ENCODE measurements around the gene WDR70. TPM values are rescaled to one million over a fixed set of nuclear protein-coding genes. Genes with fewer than 3 reads are reported as not detected.
A peak's percentile ranks its signal among the peaks of the same experiment; 100 is the strongest.
"Not testable (repeated sequence)": the region's sequence is repeated elsewhere in the genome, so short reads cannot be mapped to it uniquely, and the experiment has no call there.

Gene WDR70
- polyA plus RNA-seq, 1 donor: 31.4 TPM

DNA sequence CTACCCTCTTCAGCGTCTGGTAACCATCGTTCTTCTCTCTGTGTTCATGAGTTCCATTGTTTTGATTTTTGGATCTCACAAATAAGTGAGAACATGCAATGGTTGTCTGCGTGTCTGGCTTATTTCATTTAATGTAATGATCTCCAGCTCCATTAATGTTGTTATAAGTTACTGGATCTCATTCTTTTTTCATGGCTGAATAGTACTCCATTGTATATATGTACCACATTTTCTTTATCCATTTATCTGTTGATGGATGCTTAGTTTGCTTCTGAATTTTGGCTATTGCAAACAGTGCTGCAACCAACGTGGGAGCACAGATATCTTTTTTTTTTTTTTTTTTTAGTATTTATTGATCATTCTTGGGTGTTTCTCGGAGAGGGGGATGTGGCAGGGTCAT, 139.2 kb downstream of the WDR70 start:
- not testable (repeated sequence) for DNase-seq

DNA sequence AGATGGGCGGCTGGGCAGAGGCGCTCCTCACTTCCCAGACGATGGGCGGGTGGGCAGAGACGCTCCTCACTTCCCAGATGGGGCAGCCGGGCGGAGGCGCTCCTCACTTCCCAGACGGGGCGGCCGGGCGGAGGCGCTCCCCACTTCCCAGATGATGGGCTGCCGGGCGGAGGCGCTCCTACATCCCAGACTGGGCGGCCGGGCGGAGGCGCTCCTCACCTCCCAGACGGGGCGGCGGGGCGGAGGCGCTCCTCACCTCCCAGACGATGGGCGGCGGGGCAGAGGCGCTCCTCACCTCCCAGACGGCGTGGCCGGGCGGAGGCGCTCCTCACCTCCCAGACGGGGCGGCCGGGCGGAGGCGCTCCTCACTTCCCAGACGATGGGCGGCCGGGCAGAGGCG, 140.2 kb downstream of the WDR70 start:
- no peak for DNase-seq

DNA sequence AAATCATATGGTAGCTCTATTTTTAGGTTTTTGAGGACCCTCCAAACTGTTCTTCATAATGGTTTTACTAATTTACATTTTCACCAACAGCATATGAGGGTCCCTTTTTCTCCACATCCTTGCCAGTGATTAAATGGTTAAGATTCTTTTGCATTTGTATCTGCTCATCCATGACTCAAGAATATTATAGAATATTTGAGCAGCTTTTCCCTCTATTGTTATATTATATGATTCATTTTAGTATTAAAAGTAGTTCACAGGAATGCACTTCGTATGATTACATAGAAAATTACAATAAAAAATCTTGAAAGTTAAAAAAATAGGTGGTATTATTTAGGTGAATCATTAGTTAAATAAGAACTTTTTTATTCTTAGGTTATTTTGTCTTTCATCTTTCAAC, 140.7 kb downstream of the WDR70 start:
- no peak for DNase-seq

DNA sequence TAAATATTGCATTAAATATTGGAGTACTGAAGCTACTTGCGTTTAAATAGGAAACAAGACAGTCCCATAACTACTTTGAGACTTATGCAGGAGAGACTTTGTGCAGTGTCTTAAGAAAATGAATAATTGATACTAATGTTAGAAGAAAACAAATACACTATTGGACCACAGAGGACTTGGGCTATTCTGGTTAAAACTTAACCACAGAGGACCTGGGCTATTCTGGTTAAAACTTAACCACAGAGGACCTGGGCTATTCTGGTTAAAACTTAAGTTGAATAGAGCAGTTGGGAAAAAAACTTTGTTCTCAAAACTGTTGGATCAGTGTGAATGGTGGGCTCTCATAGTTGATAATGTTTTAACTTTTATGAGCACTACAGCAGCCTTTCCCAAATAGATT, 141.7 kb downstream of the WDR70 start:
- no peak for DNase-seq

DNA sequence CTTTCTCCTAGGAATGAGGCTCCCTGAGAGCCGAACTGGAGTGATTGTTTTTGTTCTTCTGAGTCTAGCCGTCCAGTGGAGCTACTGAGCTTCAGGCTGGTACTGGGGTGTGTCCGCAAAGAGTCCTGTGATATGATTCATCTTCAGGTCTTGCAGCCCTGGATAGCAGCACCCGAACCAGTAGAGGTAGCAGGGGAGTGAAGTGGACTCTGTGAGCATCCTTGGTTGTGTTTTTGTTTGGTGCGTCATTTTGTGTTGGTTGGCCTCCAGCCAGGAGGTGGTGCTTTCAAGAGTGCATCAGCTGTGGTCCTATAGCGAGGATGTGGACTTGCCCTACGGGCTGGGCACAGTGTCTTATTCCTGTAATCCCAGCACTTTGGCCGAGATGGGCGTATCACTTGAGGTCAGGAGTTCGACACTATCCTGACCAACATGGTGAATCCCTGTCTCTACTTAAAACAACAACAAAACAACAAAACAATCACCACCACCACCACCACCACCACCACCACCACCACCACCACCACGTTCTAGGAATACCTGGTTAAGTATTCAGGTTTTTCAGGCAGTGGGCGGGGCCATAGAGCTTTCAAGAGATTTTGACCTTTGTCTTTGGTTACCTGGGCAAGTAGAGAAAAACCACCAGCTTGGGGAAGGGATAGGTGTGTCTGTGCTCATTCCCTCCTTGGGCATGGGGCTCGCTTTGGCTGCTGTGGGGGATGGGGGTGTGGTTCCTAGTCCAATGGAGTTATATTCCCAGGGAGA, 154.0 kb downstream of the WDR70 start:
- no peak for DNase-seq

DNA sequence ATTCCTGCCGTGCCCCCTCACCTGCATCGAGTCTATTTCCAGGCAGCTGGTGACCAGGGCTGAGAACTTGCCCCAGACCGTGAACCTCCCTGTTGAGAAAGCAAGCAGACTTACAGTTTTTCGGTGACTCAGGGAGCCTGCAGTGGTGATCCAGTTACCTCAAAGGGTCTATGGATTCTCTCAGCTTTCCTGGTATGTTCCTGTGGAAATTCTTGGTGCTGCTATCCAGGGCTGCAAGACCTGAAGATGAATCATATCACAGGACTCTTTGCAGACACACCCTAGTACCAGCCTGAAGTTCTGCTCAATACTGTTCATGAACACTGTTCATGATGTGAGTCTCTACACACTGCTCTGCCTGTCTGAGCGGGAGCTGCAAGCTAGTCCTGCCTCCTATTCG, 154.7 kb downstream of the WDR70 start:
- DNase-seq: no peak

DNA sequence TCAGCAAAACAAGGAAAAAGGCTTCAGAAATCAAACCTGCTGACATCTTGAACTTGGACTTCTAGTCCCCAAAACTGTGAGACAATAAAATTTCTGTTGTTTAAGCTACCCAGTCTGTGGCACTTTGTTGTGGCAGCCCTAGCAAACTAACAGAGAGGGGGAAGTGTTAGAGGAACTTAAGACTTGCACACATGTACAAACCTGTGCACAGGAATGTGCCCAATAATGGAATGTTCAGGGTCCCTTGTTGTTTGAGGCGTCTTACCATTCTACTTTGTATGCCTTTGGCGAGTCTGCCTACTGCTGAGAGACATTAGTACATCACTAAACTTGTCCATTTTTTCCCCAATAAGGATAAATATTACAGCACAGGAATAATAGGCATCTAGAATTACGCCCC, 160.3 kb downstream of the WDR70 start:
- DNase-seq: no peak

DNA sequence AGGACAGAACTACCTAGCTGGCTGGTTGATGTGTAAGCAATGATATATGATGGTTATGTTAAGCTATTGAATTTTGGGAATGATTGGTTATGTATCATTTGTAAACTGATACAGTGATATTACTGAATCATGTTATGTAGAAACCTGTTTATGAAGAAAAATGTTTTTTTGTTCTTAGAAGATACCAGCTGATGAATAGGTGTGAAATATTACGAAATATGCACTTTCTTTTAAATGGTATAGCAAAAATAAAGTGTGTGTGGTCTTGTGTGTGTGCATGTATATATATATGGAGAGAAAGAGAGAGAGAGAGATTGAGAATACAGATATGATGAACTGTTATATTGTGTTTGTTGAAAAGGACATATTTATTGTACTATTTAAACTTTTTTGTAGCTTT, 164.1 kb downstream of the WDR70 start:
- DNase-seq: no peak

DNA sequence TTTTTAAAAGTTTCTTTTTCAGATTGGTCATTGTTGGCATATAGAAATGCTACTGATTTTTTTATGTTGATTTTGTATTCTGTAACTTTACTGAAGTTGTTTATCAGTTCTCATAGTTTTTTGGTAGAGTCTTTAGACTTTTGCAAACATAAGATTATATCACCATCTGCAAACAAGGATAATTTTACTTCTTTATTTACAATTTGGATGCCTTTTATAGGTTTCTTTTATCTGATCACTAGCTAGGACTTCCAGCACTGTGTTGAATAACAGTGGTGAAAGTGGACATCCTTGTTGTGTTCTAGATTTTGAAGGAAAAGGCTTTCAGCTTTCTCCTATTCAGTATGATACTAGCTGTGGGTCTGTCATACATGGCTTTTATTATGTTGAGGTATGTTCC, 170.3 kb downstream of the WDR70 start:
- no peak for DNase-seq

DNA sequence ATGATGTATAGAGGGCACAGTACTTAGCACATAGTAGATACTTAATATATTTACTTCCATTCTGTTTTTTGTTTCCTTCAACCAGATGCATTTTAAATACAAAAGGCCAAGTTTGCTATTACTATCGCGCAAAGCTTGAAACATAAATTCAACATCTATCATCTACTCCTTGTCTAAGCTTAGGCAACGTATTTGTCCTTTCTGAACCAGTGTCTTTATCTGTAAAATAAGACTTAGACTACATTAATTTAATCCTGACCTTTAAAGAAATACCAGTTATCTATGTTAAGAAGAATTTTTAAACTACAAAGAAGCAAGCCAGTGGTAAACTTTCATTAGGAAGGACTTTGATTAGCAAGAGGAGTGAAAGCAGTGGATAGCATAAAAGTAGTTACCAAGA, 173.0 kb downstream of the WDR70 start:
- DNase-seq: no peak

DNA sequence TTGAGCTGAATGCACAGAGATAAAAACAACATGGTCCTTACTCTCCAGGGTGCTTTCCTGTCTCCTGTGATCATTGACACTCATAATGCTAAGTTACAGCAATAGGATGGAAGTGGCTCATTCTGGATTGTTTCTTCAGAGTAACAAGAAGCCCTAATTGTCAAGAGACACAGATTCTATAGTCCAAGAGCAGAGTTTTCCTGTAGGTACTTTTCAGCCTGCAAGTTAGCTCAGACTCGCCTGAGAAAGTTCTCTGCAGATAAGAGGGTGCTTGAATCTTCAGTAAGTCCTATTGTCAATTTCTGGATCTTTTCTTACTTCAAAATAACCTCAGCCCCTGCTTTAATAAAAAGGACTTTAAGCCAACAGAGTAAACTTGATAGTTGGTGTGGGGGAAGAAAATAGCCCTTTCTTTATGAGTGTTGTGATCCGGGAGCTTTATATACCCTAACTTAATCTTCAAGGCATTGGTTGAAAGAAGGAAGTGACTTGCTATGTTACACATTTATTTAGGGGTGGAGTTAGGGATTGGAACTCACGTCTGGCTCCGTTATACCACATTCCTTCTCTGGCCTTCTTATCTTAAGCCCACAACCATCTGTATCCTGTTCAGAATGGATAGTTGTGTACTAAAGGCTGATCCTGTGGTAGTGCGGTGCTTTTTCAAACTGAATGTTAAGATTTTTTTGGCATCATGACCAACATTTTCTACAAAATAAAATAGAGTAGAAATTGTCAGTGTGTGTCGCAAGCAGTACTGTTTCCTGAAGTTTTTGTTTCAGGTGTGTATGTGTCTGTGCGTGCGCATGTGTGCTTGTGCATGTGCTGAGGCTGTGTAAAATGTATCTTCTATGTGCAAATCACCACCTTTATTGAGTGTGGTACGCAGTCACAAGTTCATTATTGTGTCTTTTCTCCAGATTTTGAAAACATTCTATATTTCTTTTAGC, 173.9 kb downstream of the WDR70 start:
- DNase-seq: no peak

DNA sequence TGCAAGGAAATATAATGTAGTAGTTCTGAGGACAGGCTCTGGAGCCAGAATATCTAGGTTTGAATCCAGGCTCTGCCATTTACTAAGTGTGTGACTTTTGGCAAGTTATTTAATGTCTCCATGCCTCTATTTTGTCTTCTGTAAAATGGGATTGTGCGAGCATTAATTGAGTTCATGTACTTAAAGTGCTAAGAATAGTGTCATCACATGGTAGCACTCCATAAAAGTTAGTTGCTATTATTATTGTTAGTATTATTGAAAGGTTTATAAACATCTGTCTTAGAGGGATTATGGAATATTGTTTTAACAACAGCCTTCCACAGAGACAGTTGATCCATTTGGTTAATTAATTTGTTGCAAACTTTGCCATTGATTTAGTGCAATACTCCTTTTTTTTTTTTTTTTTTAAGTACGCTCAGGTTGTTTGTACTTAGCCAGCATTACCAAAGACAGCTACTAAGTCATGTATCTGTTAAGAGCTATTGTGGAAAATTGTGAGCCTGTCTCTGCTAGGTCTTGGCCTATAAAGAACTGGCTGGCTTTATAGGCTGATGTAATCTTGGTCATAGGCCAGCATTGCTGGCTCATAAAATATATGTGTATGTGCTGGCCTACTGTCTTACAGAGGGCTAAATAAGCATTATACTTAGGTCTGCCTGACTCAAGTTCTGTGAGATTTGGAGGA, 174.7 kb downstream of the WDR70 start:
- peak; percentile 46 for DNase-seq

DNA sequence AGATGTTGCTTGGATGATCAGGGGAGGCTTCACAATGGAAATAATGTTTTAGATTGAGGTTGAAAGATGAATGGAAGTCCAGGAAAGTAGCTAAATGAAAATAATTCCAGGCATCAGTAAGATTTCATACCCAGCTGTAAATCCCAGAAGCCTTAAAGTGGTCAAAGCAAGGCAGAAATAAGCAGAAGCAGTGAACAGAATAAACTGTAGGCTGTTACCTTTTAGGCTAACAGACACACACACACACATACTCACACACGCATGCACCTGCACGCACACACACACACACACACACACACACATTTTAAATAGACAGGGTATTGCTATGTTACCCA, 175.3 kb downstream of the WDR70 start:
- no peak for DNase-seq

DNA sequence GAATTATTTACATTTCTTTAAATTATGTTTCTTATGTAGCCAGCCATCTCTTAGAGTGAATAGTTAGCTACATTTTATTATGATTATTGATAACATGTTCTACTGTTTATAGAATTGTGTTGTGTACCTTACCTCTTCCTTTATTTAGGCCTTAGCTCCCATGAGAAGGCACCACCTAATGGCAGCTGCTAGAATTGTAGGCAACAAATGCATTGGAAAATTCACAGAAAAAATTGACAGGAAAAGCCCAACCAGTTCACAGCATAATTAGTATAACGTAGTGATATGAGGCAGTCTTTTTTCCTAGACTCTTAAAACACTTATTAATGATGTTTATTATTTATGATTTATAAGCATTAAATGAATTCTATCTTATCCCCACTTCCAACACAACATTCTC, 175.8 kb downstream of the WDR70 start:
- no peak for DNase-seq

DNA sequence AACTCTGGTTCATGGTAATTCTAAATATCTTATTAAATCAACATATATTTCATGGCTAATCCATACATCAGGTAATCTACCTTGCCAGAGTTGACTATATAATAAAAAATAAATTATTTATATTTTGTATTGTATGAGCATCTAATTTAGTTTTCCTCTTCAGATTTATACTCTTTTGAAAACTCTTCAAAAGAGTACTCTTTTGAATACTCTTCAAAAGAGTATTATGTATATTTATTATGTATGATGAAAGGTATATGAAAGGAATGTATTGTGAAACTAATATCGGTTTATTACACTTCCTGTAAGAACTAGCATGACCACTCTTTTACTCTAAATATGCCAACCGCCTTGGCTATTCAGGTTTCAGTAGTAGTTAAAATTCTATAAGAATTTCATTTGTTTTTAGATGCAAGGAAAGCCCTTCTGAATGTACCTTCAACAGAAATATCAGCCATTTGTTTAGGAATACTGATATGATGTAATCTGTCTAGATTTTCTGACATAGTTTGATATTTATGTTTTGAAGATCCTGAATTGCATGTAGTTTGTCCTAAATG, 178.7 kb downstream of the WDR70 start:
- DNase-seq: no peak

DNA sequence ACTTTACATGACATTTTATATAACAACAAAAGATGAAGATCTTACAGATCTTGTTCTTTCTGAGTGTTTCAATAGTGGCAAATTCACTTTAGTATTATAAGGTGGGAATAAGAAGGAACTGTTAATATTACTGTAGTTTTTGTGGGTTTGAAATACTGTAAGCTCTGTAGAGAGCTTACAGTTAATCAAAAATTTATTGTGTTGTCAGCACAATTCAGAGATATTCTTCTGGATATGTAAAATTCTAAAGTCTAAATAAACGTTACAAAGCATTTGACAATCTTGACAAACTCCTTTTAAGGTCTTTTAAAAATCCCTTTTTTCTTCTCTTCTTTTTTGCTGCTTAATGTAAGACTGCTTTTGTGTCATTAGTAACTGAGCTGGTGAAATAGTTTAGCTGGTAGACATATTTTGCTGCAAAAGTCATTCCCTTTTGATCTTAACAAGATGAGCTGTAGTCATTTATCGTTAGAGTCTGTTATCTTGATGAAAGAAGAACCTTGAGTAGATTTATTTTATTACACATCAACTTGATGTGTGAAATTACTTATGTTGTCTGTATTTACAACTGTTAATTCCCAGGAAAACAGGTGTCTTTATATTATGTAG, 186.0 kb downstream of the WDR70 start:
- no peak for DNase-seq

DNA sequence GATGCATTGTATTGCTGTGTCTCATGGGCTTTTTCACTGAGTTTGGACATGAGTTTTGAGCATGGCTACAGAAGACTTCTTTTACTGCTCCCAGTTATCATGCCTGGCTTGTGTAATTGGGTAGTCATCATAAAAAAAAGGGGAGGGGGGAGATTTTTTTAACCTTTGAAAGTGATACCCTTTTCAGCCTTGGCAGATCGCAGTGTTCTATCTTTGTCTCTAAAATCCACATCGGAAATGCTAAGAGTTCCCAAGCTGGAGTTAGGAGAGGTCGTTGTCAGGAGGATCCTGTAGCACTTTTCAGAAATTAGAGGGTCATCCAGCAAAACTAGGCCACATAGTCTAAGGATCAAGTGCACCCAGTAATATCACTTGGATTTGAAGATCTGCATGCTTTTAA, 188.4 kb downstream of the WDR70 start:
- no peak for DNase-seq

DNA sequence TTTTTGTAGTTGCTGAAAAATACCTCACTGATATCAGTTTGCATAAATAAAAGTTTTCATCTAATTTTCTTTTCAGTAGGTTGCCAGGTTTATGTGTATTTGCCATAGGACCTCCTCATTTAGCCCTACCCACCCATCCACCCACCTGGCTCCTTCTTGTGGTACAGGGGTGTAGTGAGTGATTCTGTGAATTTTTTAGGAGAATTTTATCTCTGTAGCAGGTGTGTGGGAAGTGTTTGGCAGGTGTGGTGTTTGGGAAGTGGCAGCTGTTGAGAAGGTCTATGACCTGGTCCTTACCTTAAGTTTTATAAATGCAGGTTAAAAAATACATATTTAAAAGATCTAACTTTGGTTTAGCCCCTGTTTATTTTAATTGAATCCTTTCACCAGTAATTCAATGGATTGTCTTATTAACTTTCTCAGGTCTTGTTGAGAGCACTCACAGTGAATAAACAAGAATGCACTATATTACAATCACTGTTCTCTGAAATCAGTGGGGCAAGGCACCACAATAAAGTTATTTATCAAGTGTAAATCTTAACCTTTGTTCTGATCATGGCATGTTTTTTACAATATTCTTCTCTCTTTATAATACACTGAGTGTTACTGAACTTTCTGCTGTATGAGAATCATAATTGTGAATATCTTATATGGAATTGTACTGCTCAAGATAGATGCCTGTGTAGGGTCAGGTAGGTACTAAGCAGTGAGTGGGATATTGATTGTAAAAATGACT, 189.1 kb downstream of the WDR70 start:
- DNase-seq: no peak

DNA sequence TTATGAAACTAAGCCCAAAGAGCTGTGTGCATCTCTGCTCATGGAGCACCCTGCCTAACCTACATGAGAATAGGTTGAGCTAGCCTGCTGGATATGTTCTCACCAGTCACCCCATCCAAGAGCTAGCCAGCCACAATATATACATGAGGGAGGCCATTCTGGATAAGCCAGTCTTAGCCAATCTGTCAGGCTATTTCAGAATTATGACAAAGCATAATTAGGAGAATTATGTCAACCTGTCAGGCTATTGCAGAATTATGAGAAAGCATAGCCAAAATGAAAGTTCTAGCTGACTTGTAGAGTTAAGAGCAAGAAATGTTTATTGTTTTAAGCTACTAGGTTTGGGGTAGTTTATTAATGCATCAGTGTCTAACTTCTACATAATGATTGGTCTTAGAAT, 189.8 kb downstream of the WDR70 start:
- DNase-seq: no peak

DNA sequence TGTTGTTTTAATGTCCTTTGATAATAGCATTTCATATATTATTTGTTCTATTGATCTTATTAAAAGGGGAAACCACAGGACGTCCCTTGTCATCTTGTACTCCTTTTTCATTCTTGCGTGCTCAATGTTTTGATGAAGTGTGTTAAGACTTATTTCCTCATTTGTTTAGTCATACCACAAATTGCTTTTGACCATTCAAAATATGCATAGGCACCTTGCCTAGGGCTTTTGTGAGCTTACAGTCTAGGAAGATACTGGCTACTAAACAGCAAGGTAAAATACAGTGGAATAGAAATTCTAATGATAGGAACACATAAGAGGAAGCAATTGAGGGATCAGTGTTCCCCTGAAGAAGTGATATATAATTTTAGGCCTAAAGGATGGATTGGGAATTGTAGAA, 190.3 kb downstream of the WDR70 start:
- no peak for DNase-seq

DNA sequence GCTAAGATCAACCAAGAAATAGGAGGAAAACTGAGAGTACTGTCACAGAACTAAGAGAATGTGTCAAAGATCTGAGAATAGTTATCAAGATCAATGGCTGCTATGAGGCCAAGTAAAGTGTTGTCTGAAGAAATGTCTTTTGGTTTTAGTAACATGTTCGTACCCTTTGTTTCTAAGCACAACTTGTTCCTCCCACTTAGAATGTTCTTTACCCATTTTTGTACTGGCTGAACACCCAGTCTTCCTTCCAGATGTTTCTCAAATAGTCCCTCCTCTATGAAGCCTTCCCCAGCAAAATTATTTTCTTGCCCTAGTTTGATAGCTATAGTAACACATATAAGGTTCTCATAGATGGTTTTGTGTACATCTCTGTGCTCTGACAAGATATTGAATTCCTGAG, 191.5 kb downstream of the WDR70 start:
- DNase-seq: no peak

DNA sequence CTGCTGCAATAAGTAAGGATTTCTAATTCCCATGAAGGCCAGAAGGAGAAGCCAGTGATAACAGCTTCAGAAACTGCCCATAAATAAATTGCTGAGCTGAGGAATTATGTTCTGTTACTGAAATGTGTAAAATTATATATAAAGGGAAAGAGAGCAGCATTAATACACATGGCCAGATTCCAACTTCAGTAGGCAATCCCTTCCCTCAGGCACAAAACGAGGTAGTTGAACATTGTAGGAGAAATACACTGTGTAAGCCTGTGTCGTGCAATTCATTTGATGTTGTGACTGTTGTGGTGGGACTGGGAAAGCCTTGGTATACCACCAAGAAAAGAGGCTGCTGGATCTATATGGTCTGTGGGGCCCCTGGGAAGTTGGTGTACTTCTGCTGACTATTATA, 192.9 kb downstream of the WDR70 start:
- no peak for DNase-seq

Data from hindlimb muscle (tissue), 1 donor.